A549 (cell line): ENCODE data around the gene SHROOM1. TPM values are rescaled to one million over a fixed set of nuclear protein-coding genes. Genes with fewer than 3 reads are reported as not detected.
"Not testable (repeated sequence)": the region's sequence is repeated elsewhere in the genome, so short reads cannot be mapped to it uniquely, and the experiment has no call there.

Experiments used
- ATAC-seq, 2 experiments: fragments of 200-7000 bp in 1 of 2; fragments of >200 bp in 1 of 2; cut with Nextera tagmentation in 1 of 2; cut with Tn5 transposase in 1 of 2; 3 replicates each; pipeline versions ENCODE4 v1.8.0 to v1.9.1; 2018 to 2020; ENCODE audit warnings: mild to moderate bottlenecking in 1 of 2, moderate library complexity in 1 of 2
- CTCF ChIA-PET: fragments of 300-600 bp; sonication (Branson Sonifier 250); formaldehyde crosslinking; extraction: SDS; loops from one replicate; lab custom pipeline; 2021; ENCODE audit warnings: antibody characterized with exemption, inconsistent platforms; lab: Yijun Ruan, JAX
- POLR2A ChIA-PET: fragments of 350-600 bp; formaldehyde crosslinking; extraction: SDS; loops from one replicate; lab custom pipeline; 2021; ENCODE audit warnings: antibody characterized with exemption, inconsistent platforms; lab: Yijun Ruan, JAX
- DNase-seq, 2 experiments: peaks; one replicate each; pipeline versions ENCODE4 v3.0.0 to v3.0.0-alpha.2; 2011 to 2016; ENCODE audit warnings: low read depth in 1 of 2, low spot score in 1 of 2
- FAIRE-seq: peaks from 2 replicates; lab custom pipeline; 2011; peaks lifted over from hg19 to GRCh38; lab: Jason Lieb, UNC
- H3K27ac ChIP-seq, 2 experiments: fragments of >200 bp; sonication (Bioruptor Twin); formaldehyde crosslinking; 3 replicates each; pipeline ENCODE4 v1.5.1; 2016 to 2017
- H3K4me1 ChIP-seq: fragments of >200 bp; sonication (Bioruptor Twin); formaldehyde crosslinking; 3 replicates; pipeline ENCODE4 v1.6.1; 2016
- H3K4me2 ChIP-seq: fragments of >200 bp; sonication (Bioruptor Twin); formaldehyde crosslinking; 3 replicates; pipeline ENCODE4 v1.6.1; 2016
- H3K4me3 ChIP-seq: fragments of >200 bp; sonication (Bioruptor Twin); formaldehyde crosslinking; 3 replicates; pipeline ENCODE4 v1.5.1; 2016
- H3K9me3 ChIP-seq: fragments of >200 bp; sonication (Bioruptor Twin); formaldehyde crosslinking; 3 replicates; pipeline ENCODE4 v1.6.1; 2016
- CBX8 ChIP-seq: fragments of 200-600 bp; sonication (generic); IDR thresholded peaks from 2 replicates; pipeline ENCODE4 v1.6.1; 2016
- CHD4 ChIP-seq: fragments of 200-600 bp; sonication (generic); IDR thresholded peaks from 2 replicates; pipeline ENCODE4 v1.6.1; 2016; ENCODE audit warnings: antibody characterized with exemption, mild to moderate bottlenecking, borderline replicate concordance
- CTCF ChIP-seq: fragments of >200 bp; sonication (Bioruptor Twin); formaldehyde crosslinking; IDR thresholded peaks from 3 replicates; pipeline ENCODE4 v1.5.1; 2016
- HOXB5 ChIP-seq: fragments of 250-450 bp; sonication (Bioruptor Pico); IDR thresholded peaks from 2 replicates; pipeline ENCODE4 v1.5.0; 2020; ENCODE audit warnings: mild to moderate bottlenecking, moderate library complexity
- KDM1A ChIP-seq: fragments of 200-600 bp; sonication (generic); IDR thresholded peaks from 2 replicates; pipeline ENCODE4 v1.6.1; 2016; ENCODE audit warnings: low read depth, mild to moderate bottlenecking
- KDM5A ChIP-seq: fragments of 200-600 bp; sonication (generic); IDR thresholded peaks from 2 replicates; pipeline ENCODE4 v1.6.1; 2016; ENCODE audit warnings: antibody characterized with exemption, mild to moderate bottlenecking
- MAZ ChIP-seq: fragments of 150-350 bp; IDR thresholded peaks from 2 replicates; pipeline ENCODE4 v1.6.1; 2014; ENCODE audit warnings: antibody characterized with exemption, low read depth, low read length, borderline replicate concordance
- NFE2L2 ChIP-seq: fragments of 150-350 bp; conservative IDR thresholded peaks from 2 replicates; pipeline ENCODE4 v1.6.1; 2014; ENCODE audit warnings: low read length
- PHF8 ChIP-seq: fragments of 200-600 bp; sonication (generic); IDR thresholded peaks from 2 replicates; pipeline ENCODE4 v1.6.1; 2016; ENCODE audit warnings: low read depth, mild to moderate bottlenecking, antibody characterized with exemption, moderate library complexity, borderline replicate concordance
- RAD21 ChIP-seq, 2 experiments: fragments of >200 bp in 1 of 2; sonication (Bioruptor Twin) in 1 of 2; formaldehyde crosslinking in 1 of 2; IDR thresholded peaks in 1 of 2; conservative IDR thresholded peaks in 1 of 2; 2 replicates in 1 of 2; 3 replicates in 1 of 2; pipeline ENCODE4 v1.6.1; 2012 to 2018; ENCODE audit warnings: inconsistent platforms in 1 of 2
- RARB ChIP-seq: fragments of 250-450 bp; sonication (Bioruptor Pico); IDR thresholded peaks from 2 replicates; pipeline ENCODE4 v1.8.0; 2021; ENCODE audit warnings: mild to moderate bottlenecking, moderate library complexity
- ZNF302 ChIP-seq: fragments of 250-450 bp; sonication (Bioruptor Pico); IDR thresholded peaks from 2 replicates; pipeline ENCODE4 v1.9.0; 2021; ENCODE audit warnings: inconsistent platforms, mild to moderate bottlenecking, moderate library complexity
- ZSCAN20 ChIP-seq: fragments of 250-450 bp; sonication (Bioruptor Pico); IDR thresholded peaks from 2 replicates; pipeline ENCODE4 v1.8.0; 2022; ENCODE audit warnings: mild to moderate bottlenecking, moderate library complexity
- WGBS: methylation state at CpG from one replicate; pipeline ENCODE4 v1.1.6; 2017; ENCODE audit errors: missing lambda C conversion rate; 5-methylcytosine and 5-hydroxymethylcytosine counted together
- polyA plus RNA-seq, 4 experiments: library from polyadenylated mRNA; depleted of rRNA in 3 of 4; stranded (reverse); fragments of >200 nt; fragmentation: RNase III in 1 of 4; extraction: RNeasy Plus Mini Kit Qiagen cat#74134 plus additional on column Dnase treatment in 1 of 4; gene quantifications; 2 replicates in 3 of 4; 3 replicates in 1 of 4; pipeline ENCODE4 v1.2.3, GENCODE V29; 2011 to 2017
- TF ChIP-seq, protein P1 (sequence below): IDR thresholded peaks from 2 replicates; pipeline ENCODE4 v1.6.1; 2012
- TF ChIP-seq, protein P2 (sequence below): IDR thresholded peaks from 2 replicates; pipeline ENCODE4 v1.6.1; 2012; ENCODE audit warnings: low read depth, borderline replicate concordance
- TF ChIP-seq, protein P3 (sequence below): fragments of >200 bp; sonication (Bioruptor Twin); formaldehyde crosslinking; IDR thresholded peaks from 3 replicates; pipeline ENCODE4 v1.6.1; 2016

SHROOM1 gene
- polyA plus RNA-seq, 2 of the 4 experiments (the other 2 are of a cell fraction): 4.5 to 5.4 TPM

DNA sequence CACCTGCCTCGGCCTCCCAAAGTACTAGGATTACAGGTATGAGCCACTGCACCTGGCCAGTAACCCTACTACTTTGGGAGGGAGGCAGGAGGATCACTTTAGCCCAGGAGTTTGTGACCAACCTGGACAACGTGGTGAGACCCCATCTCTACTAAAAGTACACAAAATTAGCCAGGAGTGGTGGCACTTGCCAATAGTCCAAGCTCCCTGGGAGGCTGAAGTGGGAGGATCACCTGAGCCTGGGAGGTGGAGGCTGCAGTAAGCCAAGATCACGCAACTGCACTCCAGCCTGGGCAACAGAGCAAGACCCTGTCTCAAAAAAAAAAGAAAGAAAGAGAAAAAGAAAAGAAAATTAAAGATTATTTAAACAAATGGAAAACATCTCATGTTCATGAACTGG, 25.6 kb upstream of the SHROOM1 start:
- FAIRE-seq: no peak
- ATAC-seq: no peak
- WGBS: 77% methylated on average over 2 of the region's 3 CpGs
- TF ChIP-seq, protein P1, sequence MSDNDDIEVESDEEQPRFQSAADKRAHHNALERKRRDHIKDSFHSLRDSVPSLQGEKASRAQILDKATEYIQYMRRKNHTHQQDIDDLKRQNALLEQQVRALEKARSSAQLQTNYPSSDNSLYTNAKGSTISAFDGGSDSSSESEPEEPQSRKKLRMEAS: no peak
- no peak for TF ChIP-seq HOXB5 (CRISPR knock-in tag)
- TF ChIP-seq CHD4: no peak
- no peak for TF ChIP-seq ZSCAN20 (CRISPR knock-in tag)
- no peak for TF ChIP-seq RAD21 (conservative IDR thresholded peaks at IDR 0.05 in 1 of 2, IDR thresholded peaks at IDR 0.05 in 1 of 2)
- no peak for TF ChIP-seq KDM1A
- no peak for TF ChIP-seq ZNF302 (CRISPR knock-in tag)
- no peak for TF ChIP-seq CTCF
- TF ChIP-seq, protein P2, sequence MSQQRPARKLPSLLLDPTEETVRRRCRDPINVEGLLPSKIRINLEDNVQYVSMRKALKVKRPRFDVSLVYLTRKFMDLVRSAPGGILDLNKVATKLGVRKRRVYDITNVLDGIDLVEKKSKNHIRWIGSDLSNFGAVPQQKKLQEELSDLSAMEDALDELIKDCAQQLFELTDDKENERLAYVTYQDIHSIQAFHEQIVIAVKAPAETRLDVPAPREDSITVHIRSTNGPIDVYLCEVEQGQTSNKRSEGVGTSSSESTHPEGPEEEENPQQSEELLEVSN: no peak
- H3K9me3 ChIP-seq: no peaks in the 10 kb centered on the region
- CTCF ChIA-PET: interaction anchor here (0.5 to 2.6 kb wide), 8 partner anchors 10 to 343 kb away, joined by 3 to 15 read pairs (median 4); partner anchors contain the start of genes GDF9, SHROOM1 and UQCRQ
- POLR2A ChIA-PET: interaction anchor here (1.1 kb wide), 1 partner anchor 11 kb away, joined by 3 read pairs; no protein-coding TSS in a partner anchor
- no peak overlapping the region for H3K27ac ChIP-seq
- no peak overlapping the region for H3K4me3 ChIP-seq
- H3K4me1 ChIP-seq: no peaks in the 10 kb centered on the region
- DNase-seq: no peak
- H3K4me2 ChIP-seq: no peak overlapping the region

GRCh38 chr5:132854992-132855391, 24.5 kb upstream of the SHROOM1 start:
- CTCF ChIA-PET: interaction anchor here (0.8 to 2.1 kb wide), 5 partner anchors 9 to 47 kb away, joined by 3 to 10 read pairs (median 4); partner anchors contain the start of gene SHROOM1
- FAIRE-seq, ATAC-seq, DNase-seq, H3K27ac ChIP-seq, H3K4me2 ChIP-seq, H3K9me3 ChIP-seq, H3K4me3 ChIP-seq, H3K4me1 ChIP-seq: not testable (repeated sequence)
- POLR2A ChIA-PET: interaction anchor here (0.6 kb wide), 1 partner anchor 35 kb away, joined by 9 read pairs; no protein-coding TSS in a partner anchor
- 88% methylated on average over 5 of the region's 5 CpGs for WGBS

DNA sequence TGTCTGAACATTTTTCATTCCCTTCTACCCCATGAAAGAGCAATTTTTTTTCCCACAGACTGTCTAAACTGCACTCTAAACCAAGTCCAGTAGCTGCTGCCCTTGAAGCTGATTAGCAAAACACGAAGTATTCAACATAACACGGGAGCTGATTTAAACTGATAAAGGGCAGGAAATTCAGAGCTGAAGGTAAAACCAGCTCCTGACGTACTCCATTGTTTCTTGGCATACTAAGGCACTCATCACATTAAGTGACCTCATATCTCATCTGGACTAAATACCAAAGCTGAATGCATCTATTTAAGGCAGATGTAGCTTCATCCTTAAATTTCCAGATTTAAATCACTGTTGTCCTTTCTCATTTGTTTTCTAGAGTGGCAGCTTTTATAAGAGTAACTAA, 23.9 kb upstream of the SHROOM1 start:
- TF ChIP-seq NFE2L2 (no peak), KDM5A (no peak), HOXB5 (CRISPR knock-in tag) (no peak), CBX8 (no peak), PHF8 (no peak), RARB (CRISPR knock-in tag) (no peak), MAZ (no peak)
- TF ChIP-seq, protein P3, sequence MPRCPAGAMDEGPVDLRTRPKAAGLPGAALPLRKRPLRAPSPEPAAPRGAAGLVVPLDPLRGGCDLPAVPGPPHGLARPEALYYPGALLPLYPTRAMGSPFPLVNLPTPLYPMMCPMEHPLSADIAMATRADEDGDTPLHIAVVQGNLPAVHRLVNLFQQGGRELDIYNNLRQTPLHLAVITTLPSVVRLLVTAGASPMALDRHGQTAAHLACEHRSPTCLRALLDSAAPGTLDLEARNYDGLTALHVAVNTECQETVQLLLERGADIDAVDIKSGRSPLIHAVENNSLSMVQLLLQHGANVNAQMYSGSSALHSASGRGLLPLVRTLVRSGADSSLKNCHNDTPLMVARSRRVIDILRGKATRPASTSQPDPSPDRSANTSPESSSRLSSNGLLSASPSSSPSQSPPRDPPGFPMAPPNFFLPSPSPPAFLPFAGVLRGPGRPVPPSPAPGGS: no peak
- CTCF ChIA-PET: interaction anchor here (0.6 to 2.1 kb wide), 5 partner anchors 10 to 34 kb away, joined by 3 to 10 read pairs (median 4); partner anchors contain the start of gene SHROOM1
- Histone ChIP-seq H3K4me3 (no peak overlapping the region), H3K27ac (no peak overlapping the region), H3K4me1 (no peaks in the 10 kb centered on the region), H3K9me3 (no peaks in the 10 kb centered on the region), H3K4me2 (no peak overlapping the region)
- ATAC-seq (no peak), DNase-seq (no peak), FAIRE-seq (no peak)
- 64% methylated on average over 3 of the region's 3 CpGs for WGBS
- POLR2A ChIA-PET: no interaction called here
